NCI-H526 (cell line): ENCODE results near the gene IFNL3.
A peak's percentile ranks its signal among the peaks of the same experiment; 100 is the strongest.
"Not testable (repeated sequence)": the region's sequence is repeated elsewhere in the genome, so short reads cannot be mapped to it uniquely, and the experiment has no call there.

Experiments used
- DNase-seq, 2 experiments: peaks; one replicate each; lab custom pipeline; 2025; lab: John Stamatoyannopoulos, UW

Gene IFNL3

GRCh38 chr19:39244410-39245100 lies at the start of gene IFNL3:
Gene IFNL3 (minus strand): TSS chr19:39245006. CDS start chr19:39244967, 39 bp downstream.
- not testable (repeated sequence) for DNase-seq

- no peak for DNase-seq
Measured at GRCh38 chr19:39293394-39293793, 48.6 kb upstream of the IFNL3 start.

- no peak for DNase-seq
Measured at GRCh38 chr19:39284032-39284431, 39.2 kb upstream of the IFNL3 start.

GRCh38 chr19:39282021-39282420 lies 37.2 kb upstream of the IFNL3 start:
- no peak for DNase-seq

- no peak for DNase-seq
Measured at GRCh38 chr19:39277598-39277997, 32.8 kb upstream of the IFNL3 start.

- DNase-seq = no peak
Measured at GRCh38 chr19:39276740-39277139, 31.9 kb upstream of the IFNL3 start.

GRCh38 chr19:39275578-39275977 lies 30.8 kb upstream of the IFNL3 start:
- DNase-seq = no peak

- not testable (repeated sequence) for DNase-seq
Measured at GRCh38 chr19:39273859-39274258, 29.1 kb upstream of the IFNL3 start.

GRCh38 chr19:39270036-39270871 lies 25.4 kb upstream of the IFNL3 start:
- no peak for DNase-seq

- DNase-seq = not testable (repeated sequence)
Measured at GRCh38 chr19:39269369-39269768, 24.6 kb upstream of the IFNL3 start.

GRCh38 chr19:39268531-39269223 lies 23.9 kb upstream of the IFNL3 start:
- DNase-seq = not testable (repeated sequence)

- DNase-seq = not testable (repeated sequence)
Measured at GRCh38 chr19:39268085-39268484, 23.3 kb upstream of the IFNL3 start, which contains the start of gene IFNL2. Gene IFNL2 (plus strand): TSS chr19:39268396. CDS start chr19:39268569, 173 bp downstream.

GRCh38 chr19:39265321-39265916 lies 20.6 kb upstream of the IFNL3 start:
- no peak for DNase-seq

GRCh38 chr19:39264306-39265290 lies 19.8 kb upstream of the IFNL3 start:
- DNase-seq = no peak

GRCh38 chr19:39263912-39264305 lies 19.1 kb upstream of the IFNL3 start:
- DNase-seq = no peak

GRCh38 chr19:39262496-39262895 lies 17.7 kb upstream of the IFNL3 start:
- DNase-seq = peak in 1 of 2 experiments; percentile 16

GRCh38 chr19:39261704-39262103 lies 16.9 kb upstream of the IFNL3 start:
- no peak for DNase-seq

- no peak for DNase-seq
Measured at GRCh38 chr19:39257227-39257626, 12.4 kb upstream of the IFNL3 start.

GRCh38 chr19:39254531-39255345 lies 9.9 kb upstream of the IFNL3 start:
- DNase-seq = no peak
